ENCODE data around the gene SNX17. TPM values are rescaled to one million over a fixed set of nuclear protein-coding genes. Genes with fewer than 3 reads are reported as not detected.

Gene SNX17, protein sequence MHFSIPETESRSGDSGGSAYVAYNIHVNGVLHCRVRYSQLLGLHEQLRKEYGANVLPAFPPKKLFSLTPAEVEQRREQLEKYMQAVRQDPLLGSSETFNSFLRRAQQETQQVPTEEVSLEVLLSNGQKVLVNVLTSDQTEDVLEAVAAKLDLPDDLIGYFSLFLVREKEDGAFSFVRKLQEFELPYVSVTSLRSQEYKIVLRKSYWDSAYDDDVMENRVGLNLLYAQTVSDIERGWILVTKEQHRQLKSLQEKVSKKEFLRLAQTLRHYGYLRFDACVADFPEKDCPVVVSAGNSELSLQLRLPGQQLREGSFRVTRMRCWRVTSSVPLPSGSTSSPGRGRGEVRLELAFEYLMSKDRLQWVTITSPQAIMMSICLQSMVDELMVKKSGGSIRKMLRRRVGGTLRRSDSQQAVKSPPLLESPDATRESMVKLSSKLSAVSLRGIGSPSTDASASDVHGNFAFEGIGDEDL
- total RNA-seq: 79.7 and 108 TPM in 2 replicates

DNA sequence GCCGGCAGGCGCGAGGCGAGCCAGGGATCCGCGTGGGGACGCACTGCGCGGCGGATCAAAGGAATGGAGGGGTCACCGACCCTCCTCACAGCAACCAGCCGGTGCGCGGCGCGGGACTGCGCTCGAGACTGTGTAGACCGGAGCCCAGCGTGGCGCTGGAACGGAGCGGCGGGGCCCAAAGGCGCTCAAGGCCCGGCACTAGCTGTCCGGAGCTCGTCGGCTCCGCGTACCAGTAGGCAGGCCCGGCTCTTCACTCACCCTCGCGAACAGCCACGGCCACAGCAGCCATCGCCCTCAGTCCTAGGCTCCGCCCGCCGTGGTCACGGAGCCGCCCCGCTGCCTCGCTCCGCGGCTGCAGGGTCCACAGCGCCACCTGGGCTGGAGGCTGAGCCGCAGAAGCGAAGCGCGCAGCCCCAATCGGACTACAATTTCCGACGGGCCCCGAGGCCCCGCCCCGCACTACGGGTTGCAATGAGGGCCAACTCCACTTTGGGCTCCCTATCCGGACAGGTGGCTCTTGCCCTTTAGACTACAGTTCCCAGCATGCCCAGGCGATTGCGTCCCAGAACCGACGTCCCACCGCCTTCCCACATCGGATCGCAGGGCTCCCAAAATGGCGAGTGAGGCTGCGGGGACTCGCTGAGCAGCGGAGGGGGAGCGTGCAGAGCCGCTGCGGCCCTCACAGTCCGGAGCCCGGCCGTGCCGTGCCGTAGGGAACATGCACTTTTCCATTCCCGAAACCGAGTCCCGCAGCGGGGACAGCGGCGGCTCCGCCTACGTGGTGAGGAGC, at the start of gene SNX17, which contains the start of gene EIF2B4:
Gene SNX17, plus strand, starts transcription at position 591 of the 790 bp plus-strand sequence. Its CDS starts 128 bp downstream, at position 719.
Gene EIF2B4, minus strand, starts transcription at position 313 of the 790 bp plus-strand sequence. Its CDS starts 24 bp downstream, at position 289.

GRCh38 chr2:27322766-27323595, 47.4 kb upstream of the SNX17 start, which contains the start of gene MPV17:
Gene MPV17 (minus strand): TSS chr2:27323097. CDS start chr2:27322517, 580 bp downstream.

DNA sequence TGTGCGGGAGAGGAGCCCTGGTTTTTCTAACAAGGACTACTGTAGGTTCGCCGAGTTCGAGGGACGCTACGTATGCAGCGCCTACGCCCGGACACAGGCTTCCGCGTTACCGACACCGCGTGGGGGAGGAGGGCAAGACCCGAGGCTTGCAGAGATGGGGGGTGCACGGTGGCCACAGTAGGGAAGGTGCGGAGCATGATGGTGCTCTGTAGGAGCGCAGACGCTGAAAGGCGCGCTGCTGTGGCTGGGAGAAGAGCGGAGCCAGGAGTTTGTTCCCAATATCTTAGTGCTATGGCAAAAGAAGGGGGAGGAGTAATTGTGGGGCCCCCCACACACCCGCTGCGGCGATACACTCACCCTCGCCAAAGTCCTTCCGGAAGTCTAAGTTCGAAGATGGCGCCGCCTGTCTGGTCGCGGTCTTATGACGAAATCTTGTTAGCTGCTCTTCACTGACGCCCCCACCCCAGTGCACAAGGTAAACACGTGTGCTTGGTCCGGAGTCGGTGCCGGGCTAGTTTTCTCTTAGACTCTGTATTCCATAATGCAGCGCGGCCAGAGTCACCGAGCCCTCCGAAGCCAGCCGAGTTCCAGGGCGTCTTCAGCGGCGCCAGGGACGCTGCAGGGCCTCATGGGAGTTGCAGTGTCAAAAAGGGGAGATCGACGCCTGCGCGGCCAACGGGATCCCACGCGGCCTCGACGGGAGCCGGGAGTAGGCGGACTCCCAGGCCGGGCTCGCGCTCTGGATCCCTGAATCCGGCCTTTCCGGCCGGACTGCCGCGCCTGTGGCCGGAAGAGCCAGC, 13.8 kb upstream of the SNX17 start, which contains the start of gene GTF3C2:
Gene GTF3C2, minus strand, starts transcription at position 383 of the 800 bp plus-strand sequence. CDS start 13,210 bp downstream, outside the sequence.

DNA sequence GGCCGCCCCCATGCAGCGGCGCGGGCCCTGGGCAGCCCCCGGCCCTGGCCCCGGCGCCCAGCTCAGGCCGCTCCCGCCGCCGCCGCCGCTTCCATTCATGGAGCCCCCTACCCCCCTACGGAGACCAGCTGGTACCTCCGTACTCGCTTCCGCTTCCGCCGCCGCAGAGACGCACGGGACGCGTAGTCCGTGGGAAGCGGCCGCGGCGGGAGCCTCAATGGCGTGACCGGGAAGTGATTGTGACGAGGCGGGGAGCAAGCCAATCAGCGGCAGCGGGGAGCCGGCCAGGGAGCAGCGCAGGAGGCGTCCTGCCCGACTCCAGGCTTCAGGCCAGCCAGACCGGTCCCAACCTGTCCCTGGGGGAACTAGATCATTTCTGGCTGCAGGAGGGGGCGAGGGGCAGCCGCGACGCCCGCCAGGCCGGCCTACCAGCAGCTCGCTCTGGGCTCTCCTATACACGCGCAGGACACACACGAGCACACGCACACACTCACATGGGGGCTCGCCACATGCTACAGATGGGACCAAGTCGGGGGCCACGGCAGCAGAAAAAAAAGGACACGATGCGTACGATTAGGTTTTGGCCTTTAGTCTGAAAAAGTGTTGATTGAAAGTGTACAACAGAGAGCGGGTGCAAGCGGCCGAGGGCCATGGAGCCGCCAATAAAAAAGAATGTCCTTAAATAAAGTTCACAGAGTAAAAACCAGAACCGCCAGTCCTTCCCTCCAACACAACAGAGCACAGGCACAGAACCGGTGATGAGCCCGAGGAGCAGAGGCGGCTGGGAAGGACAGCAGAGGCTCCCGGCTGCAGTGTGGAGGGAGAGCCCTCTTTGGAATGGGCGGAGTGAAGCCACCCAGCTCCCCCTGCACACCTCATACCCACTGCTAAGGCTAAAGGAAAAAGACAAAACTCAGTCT, 10.5 kb downstream of the SNX17 start, which contains the start of gene ZNF513:
Gene ZNF513, minus strand, starts transcription at position 109 of the 920 bp plus-strand sequence. CDS start 208 bp downstream, outside the sequence.

DNA sequence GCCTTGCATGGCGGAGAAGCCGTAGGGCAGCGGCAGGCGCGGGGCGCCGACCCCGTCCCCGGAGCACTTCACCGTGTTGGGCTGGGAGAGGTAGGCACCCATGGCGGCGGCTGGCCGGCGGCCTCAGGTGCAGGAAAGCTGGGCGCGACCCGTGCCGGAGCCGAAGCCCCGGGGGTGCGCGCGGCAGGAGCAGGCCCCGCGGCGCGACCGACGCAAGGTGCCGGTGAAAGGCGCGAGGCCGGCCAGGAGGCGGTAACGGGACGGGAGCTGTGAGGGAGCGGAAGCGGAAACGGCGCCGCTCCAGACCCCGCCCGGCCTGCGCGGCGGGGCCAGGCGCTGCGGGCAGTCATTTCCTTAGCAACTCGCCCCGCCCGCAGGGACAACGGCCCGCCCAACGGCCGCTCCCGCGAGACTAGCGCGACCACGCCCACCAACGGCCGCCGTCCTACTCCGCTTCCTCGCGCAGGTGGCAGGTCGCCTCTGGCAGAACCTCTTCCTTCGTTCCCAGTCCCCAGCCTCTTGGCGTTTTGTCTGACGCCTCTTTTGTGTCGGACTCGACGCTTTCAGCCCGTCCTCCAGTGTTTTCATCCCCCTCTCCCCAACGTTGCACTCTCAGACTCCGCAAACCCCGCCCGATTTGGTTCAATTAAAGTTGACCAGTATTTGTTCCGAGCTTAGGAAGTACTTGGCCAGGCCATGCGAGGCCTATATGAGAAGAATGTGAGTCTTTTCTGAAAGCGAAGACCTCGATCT, 39.1 kb downstream of the SNX17 start, which contains the start of gene PPM1G:
Gene PPM1G, minus strand, starts transcription at position 271 of the 753 bp plus-strand sequence. Its CDS starts 169 bp downstream, at position 102.

Other genes starting within 250 kb of the SNX17 start
- not detected in 2 replicates for gene ABHD1, start 246.8 kb upstream of the SNX17 start, total RNA-seq
- gene PREB, start 236.0 kb upstream of the SNX17 start, total RNA-seq: 39.4 and 82.7 TPM in 2 replicates
- gene PRR30, start 231.2 kb upstream of the SNX17 start, total RNA-seq: not detected in 2 replicates
- gene TCF23, start 221.6 kb upstream of the SNX17 start, total RNA-seq: under 0.01 TPM in 1 of 2 replicates, not detected in the other
- 122 and 193 TPM in 2 replicates for gene ATRAID, start 158.6 kb upstream of the SNX17 start, total RNA-seq
- gene SLC5A6, start 158.3 kb upstream of the SNX17 start, total RNA-seq: 22.9 and 34.7 TPM in 2 replicates
- 34.9 and 61.9 TPM in 2 replicates for gene CAD, start 153.2 kb upstream of the SNX17 start, total RNA-seq
- gene SLC30A3, start 107.6 kb upstream of the SNX17 start, total RNA-seq: not detected in 2 replicates
- gene DNAJC5G, start 95.2 kb upstream of the SNX17 start, total RNA-seq: not detected in 2 replicates
- gene TRIM54, start 88.2 kb upstream of the SNX17 start, total RNA-seq: not detected in 2 replicates
- gene UCN, start 62.2 kb upstream of the SNX17 start, total RNA-seq: 1.0 and 1.1 TPM in 2 replicates
- gene MPV17, start 47.5 kb upstream of the SNX17 start, total RNA-seq: 43.7 and 44.1 TPM in 2 replicates
- 26.0 and 33.6 TPM in 2 replicates for gene GTF3C2, start 13.9 kb upstream of the SNX17 start, total RNA-seq
- gene EIF2B4, start 278 bp upstream of the SNX17 start, total RNA-seq: 28.6 and 32.8 TPM in 2 replicates
- 11.9 and 12.6 TPM in 2 replicates for gene ZNF513, start 10.1 kb downstream of the SNX17 start, total RNA-seq
- gene PPM1G, start 39.0 kb downstream of the SNX17 start, total RNA-seq: 115 and 118 TPM in 2 replicates
- 103 and 125 TPM in 2 replicates for gene NRBP1, start 58.0 kb downstream of the SNX17 start, total RNA-seq
- 13.3 and 13.9 TPM in 2 replicates for gene KRTCAP3, start 71.8 kb downstream of the SNX17 start, total RNA-seq
- gene IFT172, start 119.1 kb downstream of the SNX17 start, total RNA-seq: 5.1 and 11.4 TPM in 2 replicates
- 2.8 and 6.8 TPM in 2 replicates for gene FNDC4, start 124.6 kb downstream of the SNX17 start, total RNA-seq
- under 0.01 TPM in 1 of 2 replicates, not detected in the other for gene GCKR, start 126.2 kb downstream of the SNX17 start, total RNA-seq
- gene ZNF512, start 212.4 kb downstream of the SNX17 start, total RNA-seq: 3.8 and 11.0 TPM in 2 replicates

All from nasal cavity respiratory epithelium epithelial cell of viscerocranial mucosa (primary cell).